GM12878 (cell line): ENCODE measurements around the gene ETV7. TPM values are rescaled to one million over a fixed set of nuclear protein-coding genes. Genes with fewer than 3 reads are reported as not detected.

Source experiments
- ATAC-seq: fragments of 200-7000 bp; cut with Tn5 transposase; 3 replicates; pipeline ENCODE4 v1.9.1; 2020; ENCODE audit warnings: mild to moderate bottlenecking, moderate library complexity
- BruUV-seq: library from RNA; stranded (reverse); fragments of 400-500 nt; replicated peaks from 2 replicates; lab custom pipeline; 2021; lab: Mats Ljungman, UMichigan
- CTCF ChIA-PET: fragments of 300-600 bp; sonication (Branson Sonifier 250); formaldehyde crosslinking; extraction: SDS; loops from one replicate; lab custom pipeline; 2021; ENCODE audit warnings: inconsistent platforms; lab: Yijun Ruan, JAX
- POLR2A ChIA-PET: fragments of 350-600 bp; formaldehyde crosslinking; extraction: SDS; loops from one replicate; lab custom pipeline; 2021; ENCODE audit warnings: inconsistent platforms; lab: Charles Lee
- RAD21 ChIA-PET: fragments of 300-600 bp; sonication (Branson Sonifier 250); formaldehyde crosslinking; loops from one replicate; lab custom pipeline; 2023; ENCODE audit warnings: antibody characterized with exemption; ENCODE audit not compliant: unreplicated experiment; lab: Charles Lee
- SMC1A ChIA-PET: fragments of 300-600 bp; sonication (Branson Sonifier 250); formaldehyde crosslinking; loops from one replicate; lab custom pipeline; 2023; ENCODE audit not compliant: unreplicated experiment, uncharacterized antibody; lab: Charles Lee
- DNase-seq: peaks from one replicate; pipeline ENCODE4 v3.0.0-alpha.2; 2011; ENCODE audit warnings: low read depth, low spot score
- FAIRE-seq: peaks from 3 replicates; lab custom pipeline; 2011; peaks lifted over from hg19 to GRCh38; lab: Jason Lieb, UNC
- H2AFZ ChIP-seq: 2 replicates; pipeline ENCODE4 v1.6.0; 2011; ENCODE audit warnings: low read depth, low read length, control low read depth; ENCODE audit not compliant: control insufficient read depth
- H3K27ac ChIP-seq: 2 replicates; pipeline ENCODE4 v1.5.1; 2011; ENCODE audit warnings: control low read depth; ENCODE audit not compliant: control insufficient read depth, insufficient read depth
- H3K27me3 ChIP-seq, 2 experiments: replicated peaks in 1 of 2; 2 replicates each; pipeline versions ENCODE4 v1.6.0 to v1.6.1; 2011; ENCODE audit warnings: low read length in 1 of 2; ENCODE audit not compliant: control insufficient read depth in 2 of 2, insufficient read depth in 2 of 2
- H3K36me3 ChIP-seq, 2 experiments: 2 replicates each; pipeline ENCODE4 v1.5.1; 2011; ENCODE audit warnings: low read length in 1 of 2; ENCODE audit not compliant: control insufficient read depth in 2 of 2, insufficient read depth in 2 of 2
- H3K4me1 ChIP-seq: 2 replicates; pipeline ENCODE4 v1.6.1; 2011; ENCODE audit warnings: mild to moderate bottlenecking, low read length, moderate library complexity, mixed read lengths; ENCODE audit not compliant: control insufficient read depth, insufficient read depth
- H3K4me2 ChIP-seq: 2 replicates; pipeline ENCODE4 v1.6.0; 2011; ENCODE audit warnings: control low read depth; ENCODE audit not compliant: control insufficient read depth, insufficient read depth
- H3K4me3 ChIP-seq: fragments of 200-600 bp; sonication (generic); 2 replicates; pipeline ENCODE4 v1.5.1; 2016
- H3K79me2 ChIP-seq: 2 replicates; pipeline ENCODE4 v1.6.0; 2011; ENCODE audit warnings: low read length; ENCODE audit not compliant: control insufficient read depth, insufficient read depth
- H3K9ac ChIP-seq: 2 replicates; pipeline ENCODE4 v1.8.0; 2011; ENCODE audit warnings: low read length, control low read depth, mixed read lengths; ENCODE audit not compliant: control insufficient read depth, insufficient read depth
- H3K9me3 ChIP-seq: replicated peaks from 3 replicates; pipeline ENCODE4 v1.5.1; 2011; ENCODE audit warnings: mild to moderate bottlenecking, low read length; ENCODE audit not compliant: control insufficient read depth, insufficient read depth
- H4K20me1 ChIP-seq: 2 replicates; pipeline ENCODE4 v1.6.0; 2011; ENCODE audit not compliant: control insufficient read depth, insufficient read depth
- CHD4 ChIP-seq: fragments of 200-600 bp; sonication (generic); IDR thresholded peaks from 2 replicates; pipeline ENCODE4 v1.6.1; 2016; ENCODE audit warnings: mild to moderate bottlenecking
- JUNB ChIP-seq: IDR thresholded peaks from 2 replicates; pipeline ENCODE4 v1.6.1; 2016; ENCODE audit warnings: antibody characterized with exemption, mild to moderate bottlenecking
- KLF5 ChIP-seq: fragments of 450-650 bp; IDR thresholded peaks from 2 replicates; pipeline ENCODE4 v1.6.1; 2014; ENCODE audit warnings: mild to moderate bottlenecking; ENCODE audit not compliant: partially characterized antibody
- PAX8 ChIP-seq: fragments of 450-650 bp; IDR thresholded peaks from 2 replicates; pipeline ENCODE4 v1.6.1; 2017; ENCODE audit warnings: mild to moderate bottlenecking, moderate library complexity
- RFX5 ChIP-seq: IDR thresholded peaks from 2 replicates; pipeline ENCODE4 v1.6.1; 2011; ENCODE audit warnings: low read depth, low read length, improper control_type of control experiment
- SMAD5 ChIP-seq: IDR thresholded peaks from 2 replicates; pipeline ENCODE4 v1.6.1; 2016; ENCODE audit warnings: antibody characterized with exemption, low read depth
- SUPT20H ChIP-seq: IDR thresholded peaks from 2 replicates; pipeline ENCODE4 v1.6.1; 2011; ENCODE audit warnings: low read depth, mild to moderate bottlenecking, low read length, moderate library complexity, borderline replicate concordance; ENCODE audit not compliant: control insufficient read depth
- WRNIP1 ChIP-seq: IDR thresholded peaks from 2 replicates; pipeline ENCODE4 v1.6.1; 2011; ENCODE audit warnings: low read depth, low read length, improper control_type of control experiment, borderline replicate concordance
- WGBS: methylation state at CpG from one replicate; pipeline ENCODE4 v1.1.6; 2016; ENCODE audit warnings: low lambda C conversion rate; ENCODE audit not compliant: insufficient replicate concordance, insufficient coverage; ENCODE audit errors: missing lambda C conversion rate; 5-methylcytosine and 5-hydroxymethylcytosine counted together
- in situ Hi-C: fragments of 300-500 bp; cut with MboI; formaldehyde crosslinking; loops from 9 replicates; pipeline ENCODE4 v1.14.3; 2018; ENCODE audit warnings: mixed read lengths
- intact Hi-C: fragments of 100-400 bp; cut with micrococcal nuclease; formaldehyde crosslinking; loops from one replicate; pipeline ENCODE4 v1.14.2; 2022; ENCODE audit not compliant: unreplicated experiment
- polyA plus RNA-seq, 11 experiments: library from polyadenylated mRNA; depleted of rRNA in 4 of 11; unstranded in 6 of 11; stranded (reverse) in 5 of 11; fragments of >200 nt; fragmentation: Nextera tagmentation in 4 of 11; fragmentation: Illumina TruSeq in 1 of 11; extraction: Ambion mirVana in 4 of 11; extraction: Trizol in 1 of 11; gene quantifications; 1 replicate in 1 of 11; 2 replicates in 10 of 11; pipeline versions ENCODE4 v1.2.1 to v1.2.3, GENCODE V29; 2011 to 2016; ENCODE audit warnings: inconsistent platforms in 2 of 11, missing spikeins in 2 of 11, low read depth in 1 of 11
- total RNA-seq, 4 experiments: library from RNA; depleted of rRNA in 3 of 4; stranded (reverse); fragments of >200 nt in 3 of 4; fragmentation: Illumina TruSeq in 1 of 4; extraction: Trizol in 1 of 4; gene quantifications; 2 replicates each; pipeline versions ENCODE4 v1.2.1 to v1.2.3, GENCODE V29; 2013 to 2021
- TF ChIP-seq, protein P1 (sequence below): fragments of 450-650 bp; IDR thresholded peaks from 2 replicates; pipeline ENCODE4 v1.6.1; 2016; ENCODE audit warnings: mild to moderate bottlenecking, moderate library complexity, borderline replicate concordance
- TF ChIP-seq, protein P2 (sequence below): IDR thresholded peaks from 2 replicates; pipeline ENCODE4 v1.6.1; 2012; ENCODE audit warnings: low read depth, low read length, improper control_type of control experiment
- TF ChIP-seq, protein P3 (sequence below): fragments of 450-650 bp; IDR thresholded peaks from 2 replicates; pipeline ENCODE4 v1.6.1; 2018; ENCODE audit warnings: mild to moderate bottlenecking, low read depth, moderate library complexity; ENCODE audit not compliant: partially characterized antibody
- TF ChIP-seq, protein P4 (sequence below): IDR thresholded peaks from 2 replicates; pipeline ENCODE4 v1.6.1; 2011; ENCODE audit warnings: low read depth, mild to moderate bottlenecking, low read length, moderate library complexity, borderline replicate concordance; ENCODE audit errors: extremely low read depth

The ETV7 gene
- total and polyA plus RNA-seq, 10 of the 15 experiments (the other 5 are each of a cell fraction or from before 2014, with no cell fraction given) = 0.04 to 1.8 (median 1.3) TPM

DNA sequence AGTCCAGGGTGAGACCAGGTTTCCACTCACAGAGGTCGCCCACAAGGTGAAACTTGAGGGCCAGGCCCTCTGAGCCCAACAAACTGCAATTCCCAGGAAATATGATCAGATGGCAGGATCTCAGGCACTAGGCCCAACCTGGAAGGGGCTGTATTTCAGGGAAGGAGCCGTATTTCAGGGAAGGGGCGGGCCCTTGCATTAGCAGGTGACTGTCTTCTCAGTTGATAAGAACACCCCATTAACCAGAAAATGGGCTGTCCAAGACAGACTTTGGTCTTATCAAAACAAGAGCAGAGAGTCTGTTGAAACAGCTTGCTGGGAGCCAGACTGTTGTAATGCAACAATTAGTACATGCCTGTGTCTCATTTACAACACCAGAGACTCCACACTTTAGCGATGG lies 39.8 kb downstream of the ETV7 start (continued):
- TF ChIP-seq, protein P1, sequence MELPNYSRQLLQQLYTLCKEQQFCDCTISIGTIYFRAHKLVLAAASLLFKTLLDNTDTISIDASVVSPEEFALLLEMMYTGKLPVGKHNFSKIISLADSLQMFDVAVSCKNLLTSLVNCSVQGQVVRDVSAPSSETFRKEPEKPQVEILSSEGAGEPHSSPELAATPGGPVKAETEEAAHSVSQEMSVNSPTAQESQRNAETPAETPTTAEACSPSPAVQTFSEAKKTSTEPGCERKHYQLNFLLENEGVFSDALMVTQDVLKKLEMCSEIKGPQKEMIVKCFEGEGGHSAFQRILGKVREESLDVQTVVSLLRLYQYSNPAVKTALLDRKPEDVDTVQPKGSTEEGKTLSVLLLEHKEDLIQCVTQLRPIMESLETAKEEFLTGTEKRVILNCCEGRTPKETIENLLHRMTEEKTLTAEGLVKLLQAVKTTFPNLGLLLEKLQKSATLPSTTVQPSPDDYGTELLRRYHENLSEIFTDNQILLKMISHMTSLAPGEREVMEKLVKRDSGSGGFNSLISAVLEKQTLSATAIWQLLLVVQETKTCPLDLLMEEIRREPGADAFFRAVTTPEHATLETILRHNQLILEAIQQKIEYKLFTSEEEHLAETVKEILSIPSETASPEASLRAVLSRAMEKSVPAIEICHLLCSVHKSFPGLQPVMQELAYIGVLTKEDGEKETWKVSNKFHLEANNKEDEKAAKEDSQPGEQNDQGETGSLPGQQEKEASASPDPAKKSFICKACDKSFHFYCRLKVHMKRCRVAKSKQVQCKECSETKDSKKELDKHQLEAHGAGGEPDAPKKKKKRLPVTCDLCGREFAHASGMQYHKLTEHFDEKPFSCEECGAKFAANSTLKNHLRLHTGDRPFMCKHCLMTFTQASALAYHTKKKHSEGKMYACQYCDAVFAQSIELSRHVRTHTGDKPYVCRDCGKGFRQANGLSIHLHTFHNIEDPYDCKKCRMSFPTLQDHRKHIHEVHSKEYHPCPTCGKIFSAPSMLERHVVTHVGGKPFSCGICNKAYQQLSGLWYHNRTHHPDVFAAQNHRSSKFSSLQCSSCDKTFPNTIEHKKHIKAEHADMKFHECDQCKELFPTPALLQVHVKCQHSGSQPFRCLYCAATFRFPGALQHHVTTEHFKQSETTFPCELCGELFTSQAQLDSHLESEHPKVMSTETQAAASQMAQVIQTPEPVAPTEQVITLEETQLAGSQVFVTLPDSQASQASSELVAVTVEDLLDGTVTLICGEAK = no peak
- TF ChIP-seq CHD4 = no peak

DNA sequence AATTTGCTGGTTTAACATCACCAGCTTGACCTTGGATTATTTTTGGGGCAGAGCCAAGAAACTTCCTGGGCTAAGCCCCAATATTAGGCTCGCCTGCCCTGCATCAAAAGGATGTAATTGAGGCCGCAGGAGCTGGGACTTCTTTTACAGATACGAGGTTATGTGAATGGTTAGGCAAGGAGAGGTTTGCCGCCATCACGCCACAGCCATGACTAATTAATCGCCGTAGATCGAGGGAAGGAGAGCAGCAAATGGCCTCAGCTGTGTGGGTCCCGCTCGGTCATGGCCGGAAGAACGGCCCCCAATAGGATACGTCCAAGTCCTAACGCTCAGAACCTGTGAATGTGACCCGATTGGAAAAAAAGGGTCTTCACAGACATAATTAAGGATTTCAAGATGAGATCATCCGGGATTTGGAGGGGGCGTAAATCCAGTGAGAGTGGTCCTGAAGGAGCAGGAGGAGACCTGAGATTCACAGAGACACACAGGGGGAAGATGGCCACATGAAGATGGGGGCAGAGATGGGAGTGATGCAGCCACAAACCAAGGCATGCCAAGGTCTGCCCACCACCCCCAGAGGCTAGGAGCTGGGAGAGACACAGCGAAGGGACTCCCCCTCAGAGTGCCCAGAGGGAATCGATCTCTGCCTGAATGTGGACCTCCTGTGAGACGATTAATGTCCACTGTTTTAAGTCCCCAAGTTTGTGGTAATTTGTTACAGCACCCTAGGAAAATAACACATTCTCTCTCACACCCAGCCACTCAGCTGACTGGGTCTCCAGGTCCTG lies 40.8 kb downstream of the ETV7 start:
- ChIA-PET RAD21 (interaction anchor here (0.6 to 1.1 kb wide), 2 partner anchors 12 to 42 kb away, joined by 3 to 4 read pairs; no protein-coding TSS in a partner anchor), CTCF (interaction anchor here (1.2 to 19.9 kb wide), 2 partner anchors 10 to 20 kb away, joined by 3 to 483 read pairs; no protein-coding TSS in a partner anchor), POLR2A (interaction anchor here (1.4 to 2.0 kb wide), 3 partner anchors 9 to 14 kb away, joined by 3 to 6 read pairs (median 5); partner anchors contain the start of gene BNIP5), SMC1A (interaction anchor here (1.6 to 13.7 kb wide), 3 partner anchors 10 to 13 kb away, joined by 5 to 386 read pairs (median 33); no protein-coding TSS in a partner anchor)
- Histone ChIP-seq H3K27ac (no peak overlapping the region), H3K4me3 (no peak overlapping the region), H4K20me1 (no peaks in the 10 kb centered on the region), H3K4me2 (no peak overlapping the region), H3K79me2 (no peaks in the 10 kb centered on the region), H3K9me3 (no peaks in the 10 kb centered on the region), H3K36me3 (no peaks in the 10 kb centered on the region), H3K4me1 (peaks cover 2% of the 10 kb centered on the region), H2AFZ (no peak overlapping the region), H3K27me3 (no peaks in the 10 kb centered on the region), H3K9ac (no peak overlapping the region)
- DNase-seq = no peak
- no TSS peak for BruUV-seq
- no peak for ATAC-seq
- intact Hi-C loops (no loop called here), in situ Hi-C loops (no loop called here)
- FAIRE-seq = no peak
- 71% methylated on average over 20 of the region's 20 CpGs for WGBS
- no peak for TF ChIP-seq WRNIP1
- TF ChIP-seq RFX5 = no peak
- no peak for TF ChIP-seq JUNB
- TF ChIP-seq, protein P2, sequence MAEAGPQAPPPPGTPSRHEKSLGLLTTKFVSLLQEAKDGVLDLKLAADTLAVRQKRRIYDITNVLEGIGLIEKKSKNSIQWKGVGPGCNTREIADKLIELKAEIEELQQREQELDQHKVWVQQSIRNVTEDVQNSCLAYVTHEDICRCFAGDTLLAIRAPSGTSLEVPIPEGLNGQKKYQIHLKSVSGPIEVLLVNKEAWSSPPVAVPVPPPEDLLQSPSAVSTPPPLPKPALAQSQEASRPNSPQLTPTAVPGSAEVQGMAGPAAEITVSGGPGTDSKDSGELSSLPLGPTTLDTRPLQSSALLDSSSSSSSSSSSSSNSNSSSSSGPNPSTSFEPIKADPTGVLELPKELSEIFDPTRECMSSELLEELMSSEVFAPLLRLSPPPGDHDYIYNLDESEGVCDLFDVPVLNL = no peak
- TF ChIP-seq, protein P3, sequence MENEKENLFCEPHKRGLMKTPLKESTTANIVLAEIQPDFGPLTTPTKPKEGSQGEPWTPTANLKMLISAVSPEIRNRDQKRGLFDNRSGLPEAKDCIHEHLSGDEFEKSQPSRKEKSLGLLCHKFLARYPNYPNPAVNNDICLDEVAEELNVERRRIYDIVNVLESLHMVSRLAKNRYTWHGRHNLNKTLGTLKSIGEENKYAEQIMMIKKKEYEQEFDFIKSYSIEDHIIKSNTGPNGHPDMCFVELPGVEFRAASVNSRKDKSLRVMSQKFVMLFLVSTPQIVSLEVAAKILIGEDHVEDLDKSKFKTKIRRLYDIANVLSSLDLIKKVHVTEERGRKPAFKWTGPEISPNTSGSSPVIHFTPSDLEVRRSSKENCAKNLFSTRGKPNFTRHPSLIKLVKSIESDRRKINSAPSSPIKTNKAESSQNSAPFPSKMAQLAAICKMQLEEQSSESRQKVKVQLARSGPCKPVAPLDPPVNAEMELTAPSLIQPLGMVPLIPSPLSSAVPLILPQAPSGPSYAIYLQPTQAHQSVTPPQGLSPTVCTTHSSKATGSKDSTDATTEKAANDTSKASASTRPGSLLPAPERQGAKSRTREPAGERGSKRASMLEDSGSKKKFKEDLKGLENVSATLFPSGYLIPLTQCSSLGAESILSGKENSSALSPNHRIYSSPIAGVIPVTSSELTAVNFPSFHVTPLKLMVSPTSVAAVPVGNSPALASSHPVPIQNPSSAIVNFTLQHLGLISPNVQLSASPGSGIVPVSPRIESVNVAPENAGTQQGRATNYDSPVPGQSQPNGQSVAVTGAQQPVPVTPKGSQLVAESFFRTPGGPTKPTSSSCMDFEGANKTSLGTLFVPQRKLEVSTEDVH = no peak
- TF ChIP-seq, protein P4, sequence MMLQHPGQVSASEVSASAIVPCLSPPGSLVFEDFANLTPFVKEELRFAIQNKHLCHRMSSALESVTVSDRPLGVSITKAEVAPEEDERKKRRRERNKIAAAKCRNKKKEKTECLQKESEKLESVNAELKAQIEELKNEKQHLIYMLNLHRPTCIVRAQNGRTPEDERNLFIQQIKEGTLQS = no peak
- no peak for TF ChIP-seq PAX8
- TF ChIP-seq SMAD5 = no peak
- TF ChIP-seq SUPT20H = no peak
- TF ChIP-seq KLF5 = no peak
